ENCODE results near the gene LMX1A.

The LMX1A gene

DNA sequence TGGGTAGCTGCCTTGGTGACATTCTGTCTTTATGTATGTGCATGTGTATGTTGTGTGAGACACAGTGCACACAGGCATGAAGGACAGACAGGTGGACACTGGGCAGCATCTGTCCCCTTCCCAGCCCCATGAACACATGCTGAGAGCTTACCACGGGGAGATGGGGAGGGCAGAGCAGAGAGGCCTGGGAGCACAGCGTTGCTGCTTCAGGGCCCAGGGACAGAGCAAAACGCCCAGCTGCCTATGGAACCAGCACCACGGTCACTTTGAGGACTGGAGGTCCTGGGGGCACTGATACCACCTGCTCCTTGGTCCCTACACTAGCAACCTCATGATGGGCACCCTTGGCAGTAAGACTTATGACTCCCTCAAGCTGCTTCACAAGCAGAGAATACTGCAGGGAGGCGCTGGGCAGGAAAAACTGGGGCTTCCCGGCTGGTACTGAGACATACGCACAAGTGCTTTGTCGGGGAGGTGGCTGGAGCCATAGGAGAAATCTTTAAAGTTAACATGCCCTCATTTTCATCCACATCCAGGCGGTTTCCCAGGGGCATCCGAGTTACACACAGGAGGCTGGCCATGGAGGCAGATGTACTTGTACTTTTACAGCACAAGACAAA is 40.3 kb downstream of the LMX1A start:
- no peak for DNase-seq

DNA sequence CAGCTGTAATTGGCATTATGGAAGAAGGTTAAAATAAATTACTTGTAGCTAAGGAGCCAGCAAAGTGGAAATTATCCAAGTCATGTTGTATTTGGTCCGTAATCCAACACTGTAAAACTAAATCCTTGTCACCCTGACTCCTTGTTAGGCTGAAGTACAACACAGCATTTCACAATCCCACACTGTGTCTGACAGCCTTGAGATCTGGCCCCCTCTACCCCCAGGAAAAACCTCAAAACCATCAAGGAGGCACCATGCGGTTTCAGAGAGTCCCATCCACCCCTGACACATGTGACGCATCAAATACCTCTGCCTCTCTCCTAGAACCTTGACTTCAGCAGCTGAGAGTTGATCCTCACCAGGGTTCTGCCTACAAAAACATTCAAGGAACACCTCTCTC is 41.0 kb downstream of the LMX1A start:
- DNase-seq = no peak

- no peak for DNase-seq
These were observed 42.6 kb downstream of the LMX1A start for GRCh38 chr1:165313903-165314302.

GRCh38 chr1:165312591-165312990 is 43.9 kb downstream of the LMX1A start:
- no peak for DNase-seq

DNA sequence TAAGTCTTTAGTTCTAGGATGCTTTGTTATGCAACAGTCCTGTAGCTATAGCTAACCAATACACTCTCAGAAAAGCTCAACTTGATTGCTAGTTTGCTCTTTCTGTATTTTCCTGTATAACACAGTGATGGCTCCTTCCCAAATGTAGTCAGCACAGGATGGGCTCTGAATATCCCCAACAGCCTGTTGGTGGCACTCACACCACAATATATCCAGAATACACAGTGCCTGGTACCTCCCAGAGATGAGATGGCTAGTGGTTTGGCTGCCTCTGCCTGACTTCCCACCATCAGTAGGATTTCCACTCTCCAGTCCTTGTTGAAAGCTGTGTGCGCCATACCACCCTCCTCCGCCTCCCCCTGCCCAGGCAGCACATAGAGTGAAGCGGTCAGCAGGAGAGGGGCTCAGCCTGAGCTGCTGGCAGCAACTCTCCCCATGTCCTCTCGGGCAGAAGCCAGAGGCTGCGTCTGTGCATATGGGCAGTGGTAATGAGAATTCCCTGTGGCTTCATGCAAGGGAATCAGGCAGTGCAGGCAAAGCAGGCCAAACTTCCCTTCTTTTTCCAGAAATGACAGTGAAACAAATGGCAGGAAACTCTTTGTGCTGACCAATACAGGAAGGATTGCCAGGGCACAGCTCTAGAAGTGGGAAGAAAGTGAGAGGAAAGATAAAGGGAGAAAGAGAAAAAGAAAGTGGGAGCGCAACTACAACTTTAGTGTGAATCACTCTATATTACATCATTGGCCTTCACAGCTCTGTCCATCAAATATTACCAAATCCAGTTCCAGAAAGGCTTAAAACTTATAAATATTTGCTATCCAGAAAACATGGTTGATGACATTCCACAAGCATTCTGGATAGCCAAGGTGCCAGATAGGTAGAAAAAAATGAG is 49.7 kb downstream of the LMX1A start:
- DNase-seq = no peak

- DNase-seq = no peak
These were observed 53.1 kb downstream of the LMX1A start for GRCh38 chr1:165303386-165303785.

GRCh38 chr1:165300400-165300903 is 56.1 kb downstream of the LMX1A start:
- DNase-seq = no peak

DNA sequence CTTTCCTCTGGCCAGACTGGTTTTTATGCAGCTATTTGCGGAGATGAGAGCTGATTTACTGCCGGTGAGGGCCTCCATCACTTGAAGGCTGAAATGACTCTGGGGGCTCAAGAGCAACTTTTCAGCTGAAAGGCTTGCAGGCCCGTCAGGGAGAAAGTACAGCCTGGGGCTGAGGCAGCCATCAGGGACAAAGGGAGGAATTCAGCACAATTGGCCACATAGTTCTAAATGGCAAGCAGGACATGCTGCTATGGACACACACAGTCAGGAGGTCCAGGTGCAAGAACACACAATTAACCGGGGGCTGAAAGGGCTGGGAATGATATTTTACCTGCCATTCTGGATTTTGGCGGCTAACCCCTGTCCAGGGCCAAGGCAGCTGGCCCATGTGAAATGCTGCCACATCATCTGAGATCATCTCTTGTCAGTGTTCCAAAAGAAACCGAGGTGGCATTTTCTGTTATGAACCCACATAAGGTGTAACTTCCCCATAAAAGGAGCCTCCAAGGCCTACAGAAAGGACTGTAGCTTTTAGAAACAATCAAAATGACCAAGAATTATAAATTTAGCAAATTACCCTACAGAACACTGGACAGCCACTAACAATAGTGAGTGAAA is 58.2 kb downstream of the LMX1A start:
- no peak for DNase-seq

GRCh38 chr1:165296205-165296604 is 60.3 kb downstream of the LMX1A start:
- DNase-seq = no peak

- no peak for DNase-seq
These were observed 66.4 kb downstream of the LMX1A start for GRCh38 chr1:165290148-165290547.

GRCh38 chr1:165289556-165289955 is 67.0 kb downstream of the LMX1A start:
- DNase-seq = no peak

- no peak for DNase-seq
These were observed 68.0 kb downstream of the LMX1A start for GRCh38 chr1:165288350-165289120.

GRCh38 chr1:165287781-165288180 is 68.7 kb downstream of the LMX1A start:
- no peak for DNase-seq

DNA sequence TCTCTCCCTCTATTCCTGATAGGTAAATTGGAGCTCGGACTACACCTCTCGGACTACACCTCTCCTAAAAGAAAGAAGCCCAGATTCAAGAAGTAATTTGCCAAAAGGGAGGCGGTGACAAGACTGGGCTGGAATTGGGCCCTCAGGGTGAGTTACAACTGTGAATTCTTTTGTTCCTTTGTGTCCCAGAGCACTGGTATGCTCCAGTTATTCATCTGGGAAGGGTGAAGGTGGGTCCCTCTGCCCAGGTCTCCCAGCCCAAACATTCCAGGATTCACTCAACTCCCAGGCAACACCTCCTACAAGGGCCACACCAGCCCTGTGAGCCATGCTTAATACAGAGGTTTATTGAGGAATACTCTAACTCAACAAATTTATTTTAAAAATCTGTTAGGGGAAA is 69.2 kb downstream of the LMX1A start:
- no peak for DNase-seq

GRCh38 chr1:165284454-165284853 is 72.1 kb downstream of the LMX1A start:
- DNase-seq = no peak

DNA sequence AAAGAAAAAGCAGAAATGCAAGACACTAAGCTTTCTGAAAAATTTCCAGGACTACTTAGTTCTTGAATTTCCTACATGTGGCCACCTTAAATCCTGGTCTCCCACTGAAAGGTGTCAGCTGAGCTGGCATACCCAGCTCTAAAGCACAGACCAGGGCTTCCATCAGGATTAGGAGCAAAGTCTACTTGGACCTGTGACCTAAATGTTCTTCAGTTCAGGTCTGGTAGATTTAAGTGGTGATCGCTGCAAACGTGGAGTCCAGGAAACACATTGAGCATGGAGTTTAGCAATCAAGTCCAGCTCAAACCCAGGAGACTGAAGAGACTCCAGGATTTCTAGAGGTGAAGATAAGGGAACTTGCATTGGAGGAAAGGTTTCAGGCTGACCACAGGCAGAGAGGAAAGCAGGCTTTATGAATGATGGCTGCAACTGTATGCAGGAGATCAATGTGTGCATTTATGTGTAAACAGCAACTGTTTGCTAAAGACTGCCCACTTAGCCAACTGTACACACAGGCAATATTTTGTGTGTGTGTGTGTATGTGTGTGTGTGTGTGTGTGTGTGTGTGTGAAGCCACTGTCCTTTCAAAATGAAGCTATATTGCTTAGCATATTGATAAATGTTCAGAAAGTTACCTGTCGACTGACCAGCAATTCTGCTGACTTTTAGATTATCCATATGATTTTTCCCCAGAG is 75.2 kb downstream of the LMX1A start:
- DNase-seq = no peak

GRCh38 chr1:165279882-165280281 is 76.6 kb downstream of the LMX1A start:
- no peak for DNase-seq

GRCh38 chr1:165276314-165276713 is 80.2 kb downstream of the LMX1A start:
- DNase-seq = no peak

DNA sequence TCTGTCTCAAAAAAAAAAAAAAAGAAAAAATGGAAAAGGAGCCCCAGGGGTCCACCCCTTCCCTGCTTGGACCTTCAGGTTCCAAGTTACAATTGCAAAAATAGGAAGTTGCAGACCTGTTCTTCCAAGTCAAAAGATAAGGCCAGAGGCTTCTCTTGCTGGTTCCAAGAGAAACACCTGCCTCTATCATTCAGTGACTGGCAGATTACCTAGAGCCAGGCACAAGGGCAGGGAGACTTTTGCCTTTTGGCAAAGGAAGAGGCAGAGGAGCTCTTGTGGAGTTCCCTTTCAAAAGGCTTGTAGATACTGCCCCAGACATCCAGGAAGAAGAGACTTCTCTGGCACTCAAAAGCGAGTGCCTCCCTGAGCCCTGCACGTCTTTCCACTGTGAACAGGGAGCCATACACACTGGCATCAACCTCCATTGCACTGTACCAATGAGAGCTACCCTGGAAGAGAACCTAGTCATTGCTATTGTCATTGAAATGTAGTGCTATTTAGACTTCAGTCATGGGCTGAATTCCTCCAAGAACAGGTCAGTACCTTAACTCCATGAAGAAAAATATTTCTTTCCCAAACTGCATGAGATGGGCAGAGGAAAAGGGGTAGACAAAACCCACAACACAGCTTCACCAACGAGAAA is 91.2 kb downstream of the LMX1A start:
- no peak for DNase-seq

DNA sequence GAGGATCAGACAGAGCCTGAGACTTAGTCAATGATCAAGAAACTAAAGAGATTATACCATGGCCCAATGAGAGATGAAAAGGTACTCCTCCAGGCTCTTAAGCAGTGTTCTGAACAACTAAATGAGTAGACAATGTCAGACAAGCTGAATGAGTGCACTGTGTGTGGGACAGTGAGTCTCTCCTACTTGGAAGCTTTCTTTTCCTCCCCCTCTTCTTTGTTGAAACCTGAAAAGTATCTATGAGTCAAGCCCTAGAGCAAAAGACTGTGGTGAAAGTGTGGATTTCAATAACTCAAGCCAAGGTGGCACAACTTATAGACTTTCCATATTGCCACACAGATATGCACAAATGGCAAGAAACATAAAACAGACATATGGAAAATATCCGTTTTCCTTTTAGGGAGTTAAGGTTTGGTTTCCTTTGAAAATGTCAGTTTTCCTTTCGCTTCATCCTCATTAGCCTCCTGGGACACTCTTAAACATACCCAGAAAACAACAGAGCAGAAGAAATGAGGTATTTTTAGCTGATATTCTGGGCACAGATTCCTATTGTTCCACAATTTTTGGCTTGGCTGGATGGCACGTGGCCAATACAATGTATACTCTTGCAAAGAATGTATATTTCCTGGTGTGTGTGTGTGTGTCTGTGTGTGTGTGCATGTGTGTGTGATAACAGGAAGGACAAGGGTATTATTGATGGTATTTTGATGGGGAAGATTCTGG is 96.6 kb downstream of the LMX1A start:
- DNase-seq = no peak

DNA sequence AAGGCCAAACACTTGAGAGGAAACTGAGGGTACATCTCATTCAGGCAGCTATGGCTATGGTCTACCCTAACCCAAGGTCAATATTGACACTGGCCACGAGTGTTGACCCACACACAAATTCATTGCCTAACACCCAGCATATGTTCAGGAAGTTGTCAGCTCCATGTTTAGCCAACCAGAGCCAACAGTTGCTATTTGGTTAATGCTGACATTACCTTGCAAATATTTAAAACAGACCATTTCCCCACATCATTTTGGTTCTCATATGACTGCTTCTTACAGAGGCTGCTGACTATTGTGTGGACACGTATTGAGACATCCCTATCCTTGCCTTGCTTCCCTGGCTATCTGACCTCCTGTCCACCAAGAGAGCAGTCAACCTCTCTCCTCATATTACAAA is 97.3 kb downstream of the LMX1A start:
- no peak for DNase-seq
